ENCODE data around the gene AGER. TPM values are rescaled to one million over a fixed set of nuclear protein-coding genes. Genes with fewer than 3 reads are reported as not detected.
"Not testable (repeated sequence)": the region's sequence is repeated elsewhere in the genome, so short reads cannot be mapped to it uniquely, and the experiment has no call there.

The AGER gene
- total and polyA plus RNA-seq, 5 donors from 2014 or later: 0.44 to 27.8 (median 0.52) TPM; not detected in 2

DNA sequence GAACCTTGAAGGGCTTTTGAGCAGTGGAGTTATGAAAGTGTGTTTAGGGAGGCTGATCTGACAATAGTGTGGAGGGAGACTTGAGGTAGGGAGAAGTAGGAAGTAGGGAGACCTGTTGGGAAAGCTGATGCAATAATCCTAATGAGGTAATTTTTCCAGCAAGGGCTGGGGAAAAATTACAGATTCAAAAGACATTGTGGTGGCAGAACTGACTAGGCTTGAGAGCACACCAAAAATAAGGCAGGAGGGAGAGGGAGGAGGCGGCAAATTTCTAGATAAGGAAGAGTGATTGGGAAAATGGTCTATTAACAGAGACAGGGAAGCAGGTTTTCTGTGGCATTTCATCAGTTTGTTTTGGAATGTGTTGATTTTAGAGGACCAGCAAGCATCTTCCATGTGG is 37.8 kb downstream of the AGER start:
- DNase-seq: no peak
- H3K36me3 ChIP-seq (ENCODE audit: control insufficient read depth, insufficient read depth, low read length): no peaks in the 10 kb centered on the region
- H3K27ac Mint-ChIP-seq: peak overlapping the region in 2 of 3 donors; percentile 39 to 52
- no peaks in the 10 kb centered on the region for H3K4me1 ChIP-seq (ENCODE audit: control insufficient read depth, insufficient read depth, low read length, poor library complexity, severe bottlenecking)
- peak overlapping the region in 3 of 4 donors; percentile 47 to 61 (median 51) for H3K4me3 Mint-ChIP-seq
- no peaks in the 10 kb centered on the region for H3K36me3 Mint-ChIP-seq
- peaks cover 0 to 6% (median 1%) of the 10 kb centered on the region in 7 donors for H3K9me3 Mint-ChIP-seq
- H3K4me3 ChIP-seq (ENCODE audit: low read depth, low read length): no peak overlapping the region
- no peak for ATAC-seq (ENCODE audit: low read depth in 2 of 2)
- peaks cover 7 to 29% (median 14%) of the 10 kb centered on the region in 4 donors for H3K4me1 Mint-ChIP-seq
- H3K27me3 ChIP-seq (ENCODE audit: control insufficient read depth, insufficient read depth, low read length): peaks cover 6% of the 10 kb centered on the region
- H3K27me3 Mint-ChIP-seq: peaks cover 54% of the 10 kb centered on the region
- H3K27ac ChIP-seq (ENCODE audit: insufficient read depth, low read length, poor library complexity, severe bottlenecking): no peak overlapping the region
- H3K9me3 ChIP-seq (ENCODE audit: control insufficient read depth in 2 of 2, low read length in 2 of 2): no peaks in the 10 kb centered on the region

- H3K4me1 ChIP-seq (ENCODE audit: control insufficient read depth, insufficient read depth, low read length, poor library complexity, severe bottlenecking); H3K27ac Mint-ChIP-seq; H3K27me3 ChIP-seq (ENCODE audit: control insufficient read depth, insufficient read depth, low read length); H3K36me3 Mint-ChIP-seq; DNase-seq; H3K36me3 ChIP-seq (ENCODE audit: control insufficient read depth, insufficient read depth, low read length); ATAC-seq (ENCODE audit: low read depth in 2 of 2); H3K9me3 ChIP-seq (ENCODE audit: control insufficient read depth in 2 of 2, low read length in 2 of 2); H3K4me3 ChIP-seq (ENCODE audit: low read depth, low read length); H3K4me3 Mint-ChIP-seq; H3K27ac ChIP-seq (ENCODE audit: insufficient read depth, low read length, poor library complexity, severe bottlenecking); H3K9me3 Mint-ChIP-seq: not testable (repeated sequence)
- Mint-ChIP-seq H3K27me3 (peaks cover 50% of the 10 kb centered on the region), H3K4me1 (peaks cover 2 to 20% (median 11%) of the 10 kb centered on the region in 4 donors)
Observed at GRCh38 chr6:32144238-32144637, 39.8 kb downstream of the AGER start.

- H3K27ac Mint-ChIP-seq: no peak overlapping the region
Observed at GRCh38 chr6:32140420-32141046, 43.5 kb downstream of the AGER start.

DNA sequence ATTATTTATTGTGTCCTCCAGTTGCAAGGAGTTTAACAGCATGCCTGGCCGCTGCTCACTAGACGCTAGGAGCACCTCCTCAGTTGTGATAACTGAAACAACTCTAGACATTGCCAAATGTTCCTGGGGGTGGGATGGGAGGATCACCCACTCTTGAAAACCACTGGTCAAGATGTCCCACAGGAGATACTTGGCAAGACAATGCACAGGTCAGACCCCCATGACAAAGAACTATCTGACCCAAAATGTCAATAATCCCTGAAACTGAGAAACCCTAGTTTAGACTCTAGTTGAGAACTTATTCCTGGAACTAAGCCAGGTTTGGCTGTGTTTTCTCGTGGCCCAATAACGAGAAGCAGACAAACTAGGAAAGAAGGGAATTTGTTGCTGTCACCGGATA is 44.5 kb downstream of the AGER start:
- Histone ChIP-seq H3K9me3 (ENCODE audit: control insufficient read depth in 2 of 2, low read length in 2 of 2) (no peaks in the 10 kb centered on the region), H3K27me3 (ENCODE audit: control insufficient read depth, insufficient read depth, low read length) (no peaks in the 10 kb centered on the region), H3K4me1 (ENCODE audit: control insufficient read depth, insufficient read depth, low read length, poor library complexity, severe bottlenecking) (no peaks in the 10 kb centered on the region), H3K36me3 (ENCODE audit: control insufficient read depth, insufficient read depth, low read length) (no peaks in the 10 kb centered on the region), H3K4me3 (ENCODE audit: low read depth, low read length) (no peak overlapping the region), H3K27ac (ENCODE audit: insufficient read depth, low read length, poor library complexity, severe bottlenecking) (no peak overlapping the region)
- H3K4me1 Mint-ChIP-seq: peaks cover 0 to 4% (median 0%) of the 10 kb centered on the region in 4 donors
- ATAC-seq (ENCODE audit: low read depth in 2 of 2): no peak
- H3K27ac Mint-ChIP-seq: no peak overlapping the region
- H3K27me3 Mint-ChIP-seq: peaks cover 31% of the 10 kb centered on the region
- DNase-seq: no peak
- H3K4me3 Mint-ChIP-seq: no peak overlapping the region
- no peaks in the 10 kb centered on the region for H3K36me3 Mint-ChIP-seq
- peaks cover 0 to 2% (median 0%) of the 10 kb centered on the region in 7 donors for H3K9me3 Mint-ChIP-seq

More at GRCh38 chr6:32140420-32141046, 43.5 kb downstream of the AGER start:
- Histone ChIP-seq H3K9me3 (ENCODE audit: control insufficient read depth in 2 of 2, low read length in 2 of 2) (no peaks in the 10 kb centered on the region), H3K27ac (ENCODE audit: insufficient read depth, low read length, poor library complexity, severe bottlenecking) (no peak overlapping the region), H3K36me3 (ENCODE audit: control insufficient read depth, insufficient read depth, low read length) (no peaks in the 10 kb centered on the region), H3K4me3 (ENCODE audit: low read depth, low read length) (no peak overlapping the region), H3K27me3 (ENCODE audit: control insufficient read depth, insufficient read depth, low read length) (no peaks in the 10 kb centered on the region), H3K4me1 (ENCODE audit: control insufficient read depth, insufficient read depth, low read length, poor library complexity, severe bottlenecking) (no peaks in the 10 kb centered on the region)
- no peak for DNase-seq
- Mint-ChIP-seq H3K36me3 (no peaks in the 10 kb centered on the region), H3K4me1 (peaks cover 0 to under 1% (median 0%) of the 10 kb centered on the region in 4 donors), H3K27me3 (peaks cover 33% of the 10 kb centered on the region), H3K4me3 (peak overlapping the region in 1 of 4 donors; percentile 58), H3K9me3 (peaks cover 0 to 2% (median 0%) of the 10 kb centered on the region in 7 donors)
- ATAC-seq (ENCODE audit: low read depth in 2 of 2): no peak

DNA sequence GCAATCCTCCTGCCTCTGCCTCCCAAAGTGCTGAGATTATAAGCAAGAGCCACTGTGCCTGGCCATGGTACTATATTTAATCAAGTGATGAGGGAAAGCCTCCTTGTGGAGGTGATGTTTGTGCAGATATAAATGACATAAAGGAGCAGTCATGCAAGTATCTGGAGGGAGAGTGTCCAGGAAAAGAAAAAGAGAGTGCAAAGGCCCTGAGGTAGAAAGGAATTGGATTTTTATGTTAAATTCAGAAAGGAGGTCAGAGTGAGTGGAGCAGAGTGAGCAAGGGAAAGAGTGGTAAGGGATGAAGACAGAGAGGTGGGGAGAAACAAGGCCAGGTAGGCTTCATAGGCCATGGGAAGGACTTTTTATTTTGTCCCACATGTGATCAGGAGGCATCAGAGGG is 46.6 kb downstream of the AGER start:
- H3K9me3 Mint-ChIP-seq: peaks cover 0 to 2% (median 0%) of the 10 kb centered on the region in 7 donors
- Histone ChIP-seq H3K36me3 (ENCODE audit: control insufficient read depth, insufficient read depth, low read length) (no peaks in the 10 kb centered on the region), H3K27me3 (ENCODE audit: control insufficient read depth, insufficient read depth, low read length) (no peaks in the 10 kb centered on the region), H3K4me1 (ENCODE audit: control insufficient read depth, insufficient read depth, low read length, poor library complexity, severe bottlenecking) (no peaks in the 10 kb centered on the region), H3K4me3 (ENCODE audit: low read depth, low read length) (no peak overlapping the region), H3K9me3 (ENCODE audit: control insufficient read depth in 2 of 2, low read length in 2 of 2) (no peaks in the 10 kb centered on the region), H3K27ac (ENCODE audit: insufficient read depth, low read length, poor library complexity, severe bottlenecking) (no peak overlapping the region)
- DNase-seq: no peak
- H3K4me3 Mint-ChIP-seq: peak overlapping the region in 1 of 4 donors; percentile 43
- no peaks in the 10 kb centered on the region for H3K36me3 Mint-ChIP-seq
- H3K27ac Mint-ChIP-seq: no peak overlapping the region
- no peak for ATAC-seq (ENCODE audit: low read depth in 2 of 2)
- H3K4me1 Mint-ChIP-seq: peaks cover 0 to 4% (median 0%) of the 10 kb centered on the region in 4 donors
- peaks cover 31% of the 10 kb centered on the region for H3K27me3 Mint-ChIP-seq

- H3K9me3 Mint-ChIP-seq: peaks cover 0 to 3% (median 0%) of the 10 kb centered on the region in 7 donors
- no peaks in the 10 kb centered on the region for H3K36me3 Mint-ChIP-seq
- H3K27ac Mint-ChIP-seq: no peak overlapping the region
- Histone ChIP-seq H3K27me3 (ENCODE audit: control insufficient read depth, insufficient read depth, low read length) (no peaks in the 10 kb centered on the region), H3K4me1 (ENCODE audit: control insufficient read depth, insufficient read depth, low read length, poor library complexity, severe bottlenecking) (peaks cover 12% of the 10 kb centered on the region), H3K36me3 (ENCODE audit: control insufficient read depth, insufficient read depth, low read length) (no peaks in the 10 kb centered on the region), H3K9me3 (ENCODE audit: control insufficient read depth in 2 of 2, low read length in 2 of 2) (no peaks in the 10 kb centered on the region), H3K27ac (ENCODE audit: insufficient read depth, low read length, poor library complexity, severe bottlenecking) (no peak overlapping the region), H3K4me3 (ENCODE audit: low read depth, low read length) (no peak overlapping the region)
- peaks cover 26% of the 10 kb centered on the region for H3K27me3 Mint-ChIP-seq
- H3K4me3 Mint-ChIP-seq: no peak overlapping the region
- no peak for DNase-seq
- H3K4me1 Mint-ChIP-seq: peaks cover 0 to 18% (median 12%) of the 10 kb centered on the region in 4 donors
- no peak for ATAC-seq (ENCODE audit: low read depth in 2 of 2)
Observed at GRCh38 chr6:32133786-32134185, 50.3 kb downstream of the AGER start.

DNA sequence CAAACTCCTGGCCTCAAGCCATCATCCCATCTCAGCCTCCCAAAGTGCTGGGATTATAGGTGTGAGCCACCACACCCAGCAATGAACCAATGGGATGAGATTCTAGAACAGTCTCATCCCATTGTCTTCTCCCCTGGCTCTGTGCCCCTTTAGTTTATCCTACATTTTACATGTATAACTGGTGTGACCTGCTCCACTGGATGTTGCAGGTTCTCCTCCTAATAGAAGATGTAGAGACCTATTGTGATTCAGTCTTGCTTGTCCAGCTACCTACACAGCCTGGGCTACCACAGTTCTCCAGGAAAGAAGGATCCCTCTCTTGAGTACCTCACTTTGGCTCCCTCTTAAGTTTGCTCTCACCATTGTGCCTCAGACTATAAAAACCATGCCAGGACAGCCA is 51.9 kb downstream of the AGER start:
- H3K36me3 ChIP-seq (ENCODE audit: control insufficient read depth, insufficient read depth, low read length): no peaks in the 10 kb centered on the region
- Mint-ChIP-seq H3K27ac (no peak overlapping the region), H3K4me1 (peaks cover 4 to 32% (median 23%) of the 10 kb centered on the region in 4 donors), H3K4me3 (peak overlapping the region in 2 of 4 donors; percentile 27 to 57), H3K36me3 (peaks cover 7% of the 10 kb centered on the region), H3K9me3 (peaks cover 0 to 3% (median 0%) of the 10 kb centered on the region in 7 donors), H3K27me3 (peaks cover 20% of the 10 kb centered on the region)
- no peak overlapping the region for H3K27ac ChIP-seq (ENCODE audit: insufficient read depth, low read length, poor library complexity, severe bottlenecking)
- no peaks in the 10 kb centered on the region for H3K27me3 ChIP-seq (ENCODE audit: control insufficient read depth, insufficient read depth, low read length)
- no peak overlapping the region for H3K4me3 ChIP-seq (ENCODE audit: low read depth, low read length)
- H3K9me3 ChIP-seq (ENCODE audit: control insufficient read depth in 2 of 2, low read length in 2 of 2): no peaks in the 10 kb centered on the region
- DNase-seq: no peak
- ATAC-seq (ENCODE audit: low read depth in 2 of 2): no peak
- peaks cover 24% of the 10 kb centered on the region for H3K4me1 ChIP-seq (ENCODE audit: control insufficient read depth, insufficient read depth, low read length, poor library complexity, severe bottlenecking)

- Histone ChIP-seq H3K9me3 (ENCODE audit: control insufficient read depth in 2 of 2, low read length in 2 of 2) (no peaks in the 10 kb centered on the region), H3K27me3 (ENCODE audit: control insufficient read depth, insufficient read depth, low read length) (no peaks in the 10 kb centered on the region), H3K36me3 (ENCODE audit: control insufficient read depth, insufficient read depth, low read length) (peaks cover 2% of the 10 kb centered on the region), H3K27ac (ENCODE audit: insufficient read depth, low read length, poor library complexity, severe bottlenecking) (no peak overlapping the region), H3K4me1 (ENCODE audit: control insufficient read depth, insufficient read depth, low read length, poor library complexity, severe bottlenecking) (peaks cover 29% of the 10 kb centered on the region), H3K4me3 (ENCODE audit: low read depth, low read length) (no peak overlapping the region)
- ATAC-seq (ENCODE audit: low read depth in 2 of 2): no peak
- Mint-ChIP-seq H3K27me3 (peaks cover 15% of the 10 kb centered on the region), H3K4me1 (peaks cover 4 to 37% (median 29%) of the 10 kb centered on the region in 4 donors), H3K4me3 (peak overlapping the region in 2 of 4 donors; percentile 27 to 73), H3K9me3 (peaks cover 0 to 3% (median 0%) of the 10 kb centered on the region in 7 donors), H3K27ac (no peak overlapping the region), H3K36me3 (peaks cover 13% of the 10 kb centered on the region)
- no peak for DNase-seq
Observed at GRCh38 chr6:32131439-32131948, 52.6 kb downstream of the AGER start.
